HEK293T (cell line): ENCODE results near the gene MTOR.

Source experiments
- ARNT ChIP-seq: fragments of 450-650 bp; IDR thresholded peaks from 2 replicates; pipeline ENCODE4 v1.6.1; 2017; ENCODE audit warnings: mild to moderate bottlenecking
- BHLHE40 ChIP-seq: fragments of 450-650 bp; IDR thresholded peaks from 2 replicates; pipeline ENCODE4 v1.6.1; 2016; ENCODE audit warnings: mild to moderate bottlenecking, moderate library complexity, borderline replicate concordance
- ELF4 ChIP-seq: fragments of 450-650 bp; IDR thresholded peaks from 2 replicates; pipeline ENCODE4 v1.6.1; 2017; ENCODE audit warnings: antibody characterized with exemption

GRCh38 chr1:11138952-11139351 is 123.4 kb downstream of the MTOR start:
- TF ChIP-seq BHLHE40, result no peak
- no peak for TF ChIP-seq ARNT
- TF ChIP-seq ELF4, result no peak
